B cell (primary cell): ENCODE measurements around the gene GMPR2. TPM values are rescaled to one million over a fixed set of nuclear protein-coding genes. Genes with fewer than 3 reads are reported as not detected.

ENCODE experiments used
- ATAC-seq: fragments of 200-7000 bp; cut with Tn5 transposase; one replicate; pipeline ENCODE4 v1.10.0; 2021; ENCODE audit warnings: low read depth, mild to moderate bottlenecking, moderate number of reproducible peaks, moderate library complexity
- CTCF ChIA-PET: fragments of 350-600 bp; sonication (Branson Sonifier 250); formaldehyde crosslinking; loops from one replicate; lab custom pipeline; 2021; ENCODE audit warnings: antibody characterized with exemption, inconsistent platforms; lab: Charles Lee
- POLR2A ChIA-PET: fragments of 350-600 bp; sonication (Branson Sonifier 250); formaldehyde crosslinking; loops from one replicate; lab custom pipeline; 2021; ENCODE audit warnings: antibody characterized with exemption; lab: Charles Lee
- DNase-seq: peaks from one replicate; pipeline ENCODE4 v3.0.0; 2013
- H2AFZ ChIP-seq: 2 replicates; pipeline ENCODE4 v1.6.1; 2012; ENCODE audit warnings: mild to moderate bottlenecking, low read depth, low read length; ENCODE audit not compliant: insufficient read depth, poor library complexity, severe bottlenecking
- H3K27ac ChIP-seq, 2 donors: 1 replicate in 1 of 2; 2 replicates in 1 of 2; pipeline ENCODE4 v1.5.1; 2012 to 2013; ENCODE audit warnings: low read length in 2 of 2, mild to moderate bottlenecking in 2 of 2, moderate library complexity in 1 of 2
- H3K27me3 ChIP-seq, 4 experiments: fragments of 200-600 bp in 1 of 4; sonication (generic) in 1 of 4; replicated peaks in 1 of 4; 1 replicate in 2 of 4; 2 replicates in 2 of 4; pipeline versions ENCODE4 v1.6.1 to v1.7.0; 2013 to 2016; ENCODE audit warnings: low read length in 3 of 4, mild to moderate bottlenecking in 2 of 4, mixed read lengths in 1 of 4, moderate library complexity in 1 of 4; ENCODE audit not compliant: insufficient read depth in 4 of 4, control insufficient read depth in 3 of 4; ENCODE audit errors: control extremely low read depth in 1 of 4
- H3K36me3 ChIP-seq, 2 experiments: replicated peaks in 1 of 2; 1 replicate in 1 of 2; 2 replicates in 1 of 2; pipeline versions ENCODE4 v1.6.1 to v1.7.1; 2013; ENCODE audit warnings: low read length in 1 of 2; ENCODE audit not compliant: insufficient read depth in 2 of 2, control insufficient read depth in 1 of 2; ENCODE audit errors: control extremely low read depth in 1 of 2, extremely low read depth in 1 of 2
- H3K4me1 ChIP-seq, 2 donors: fragments of 200-600 bp in 1 of 2; sonication (generic) in 1 of 2; 1 replicate in 1 of 2; 2 replicates in 1 of 2; pipeline versions ENCODE4 v1.5.1 to v1.6.1; 2013 to 2017; ENCODE audit warnings: low read length in 2 of 2; ENCODE audit not compliant: control insufficient read depth in 2 of 2, insufficient read depth in 2 of 2
- H3K4me2 ChIP-seq: replicated peaks from 2 replicates; pipeline ENCODE3; 2012; ENCODE audit warnings: mild to moderate bottlenecking, low read depth, low read length; ENCODE audit not compliant: poor library complexity, severe bottlenecking
- H3K4me3 ChIP-seq, 5 experiments: fragments of 200-600 bp in 1 of 5; sonication (generic) in 1 of 5; 1 replicate in 3 of 5; 2 replicates in 2 of 5; pipeline versions ENCODE4 v1.5.1 to v1.7.0; 2011 to 2016; ENCODE audit warnings: low read length in 4 of 5, mild to moderate bottlenecking in 4 of 5, low read depth in 2 of 5, control low read depth in 1 of 5, moderate library complexity in 1 of 5; ENCODE audit not compliant: insufficient read depth in 1 of 5; ENCODE audit errors: control extremely low read depth in 1 of 5, extremely low read depth in 1 of 5
- H3K79me2 ChIP-seq: fragments of 200-600 bp; sonication (generic); one replicate; pipeline ENCODE4 v1.6.0; 2016; ENCODE audit warnings: low read length; ENCODE audit not compliant: control insufficient read depth, insufficient read depth
- H3K9ac ChIP-seq: fragments of 200-600 bp; sonication (generic); 2 replicates; pipeline ENCODE4 v1.6.1; 2017; ENCODE audit warnings: mild to moderate bottlenecking, low read length, moderate library complexity
- H3K9me3 ChIP-seq, 3 donors: one replicate each; pipeline versions ENCODE4 v1.6.1 to v1.7.1; 2013; ENCODE audit warnings: low read length in 2 of 3; ENCODE audit not compliant: control insufficient read depth in 2 of 3, insufficient read depth in 1 of 3; ENCODE audit errors: control extremely low read depth in 1 of 3
- H4K20me1 ChIP-seq: 2 replicates; pipeline ENCODE4 v1.6.0; 2012; ENCODE audit warnings: mild to moderate bottlenecking, low read length; ENCODE audit not compliant: insufficient read depth, control insufficient read depth, poor library complexity, severe bottlenecking
- H3K27ac Mint-ChIP-seq: one replicate; pipeline ENCODE4 v1.8.0; 2021; ENCODE audit warnings: mixed read lengths
- H3K27me3 Mint-ChIP-seq: one replicate; pipeline ENCODE4 v1.8.0; 2021; ENCODE audit warnings: mixed read lengths
- H3K4me1 Mint-ChIP-seq: one replicate; pipeline ENCODE4 v1.8.0; 2021; ENCODE audit warnings: mixed read lengths
- H3K4me3 Mint-ChIP-seq: one replicate; pipeline ENCODE4 v1.8.0; 2021; ENCODE audit warnings: mixed read lengths
- H3K9me3 Mint-ChIP-seq: one replicate; pipeline ENCODE4 v1.8.0; 2022; ENCODE audit warnings: mixed read lengths; ENCODE audit not compliant: insufficient read depth
- EZH2 ChIP-seq: IDR thresholded peaks from 2 replicates; pipeline ENCODE4 v1.6.1; 2012; ENCODE audit warnings: borderline replicate concordance, low read depth, mild to moderate bottlenecking, moderate library complexity, low read length; ENCODE audit not compliant: insufficient read depth, poor library complexity, severe bottlenecking
- WGBS: methylation state at CpG from one replicate; pipeline ENCODE4 v1.1.5; 2013; ENCODE audit warnings: missing lambda C conversion rate; ENCODE audit not compliant: insufficient coverage; 5-methylcytosine and 5-hydroxymethylcytosine counted together
- intact Hi-C: fragments of 100-400 bp; cut with micrococcal nuclease; formaldehyde crosslinking; loops from one replicate; pipeline ENCODE4 v1.10.0; 2022
- polyA plus RNA-seq: library from polyadenylated mRNA; depleted of rRNA; stranded (reverse); fragments of >200 nt; gene quantifications from 2 replicates; pipeline ENCODE4 v1.2.3, GENCODE V29; 2012
- total RNA-seq, 2 donors: library from RNA; stranded (reverse); fragments of 120-200 nt in 1 of 2; gene quantifications; 1 replicate in 1 of 2; 2 replicates in 1 of 2; pipeline versions ENCODE4 v1.2.3 to v1.2.4, GENCODE V29; 2013 to 2022
- TF ChIP-seq, protein P1 (sequence below): fragments of 200-600 bp; IDR thresholded peaks from one replicate; pipeline ENCODE4 v1.8.0; 2022; ENCODE audit warnings: antibody characterized with exemption, mild to moderate bottlenecking

GMPR2 gene
- total and polyA plus RNA-seq, 2 donors (not counting 1 experiment from before 2014, with no cell fraction given), result 39.7 to 58.7 TPM

DNA sequence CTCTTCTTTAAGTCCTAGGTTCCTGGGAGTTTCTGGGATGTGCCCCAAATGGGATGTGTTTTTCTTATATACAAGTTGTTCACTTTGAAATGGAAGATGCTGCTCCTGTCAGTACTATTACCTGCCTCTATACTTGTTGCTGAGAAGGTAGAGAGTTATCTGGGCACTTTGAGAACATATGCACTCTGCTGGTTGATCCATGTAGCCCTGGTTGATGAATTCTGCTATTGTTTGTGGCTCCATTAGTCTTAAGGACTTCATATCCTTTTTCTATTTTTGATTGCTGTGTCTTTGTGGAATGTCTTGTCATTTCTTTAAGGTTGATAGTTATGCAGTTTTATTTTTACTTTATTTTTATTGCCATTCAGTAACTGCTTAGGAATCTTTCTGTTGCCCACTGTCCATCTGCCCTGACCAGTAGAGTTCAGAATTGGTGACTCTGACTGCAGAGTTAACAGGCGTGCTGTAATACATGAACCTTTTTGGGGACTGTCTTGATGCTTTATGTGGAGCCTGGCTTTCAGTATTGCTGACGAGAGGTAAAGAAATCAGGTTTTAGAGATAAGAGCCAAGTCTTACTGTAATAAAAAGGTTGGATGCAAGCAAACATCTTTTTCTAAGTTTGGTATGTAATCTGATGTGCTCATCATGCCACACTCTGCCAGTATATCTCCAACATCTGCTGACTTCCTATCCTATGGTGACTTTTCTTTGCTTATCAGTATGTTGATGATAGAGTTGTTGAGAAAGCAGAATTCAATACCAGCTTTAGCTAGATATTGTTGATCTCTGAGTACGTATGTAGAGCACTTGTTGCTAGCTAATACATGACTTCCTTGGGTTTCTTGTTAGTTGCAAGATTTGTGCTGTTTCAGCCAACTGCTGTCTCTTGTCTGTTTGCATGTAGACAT, 1.6 kb downstream of the GMPR2 start:
- TF ChIP-seq, protein P1, sequence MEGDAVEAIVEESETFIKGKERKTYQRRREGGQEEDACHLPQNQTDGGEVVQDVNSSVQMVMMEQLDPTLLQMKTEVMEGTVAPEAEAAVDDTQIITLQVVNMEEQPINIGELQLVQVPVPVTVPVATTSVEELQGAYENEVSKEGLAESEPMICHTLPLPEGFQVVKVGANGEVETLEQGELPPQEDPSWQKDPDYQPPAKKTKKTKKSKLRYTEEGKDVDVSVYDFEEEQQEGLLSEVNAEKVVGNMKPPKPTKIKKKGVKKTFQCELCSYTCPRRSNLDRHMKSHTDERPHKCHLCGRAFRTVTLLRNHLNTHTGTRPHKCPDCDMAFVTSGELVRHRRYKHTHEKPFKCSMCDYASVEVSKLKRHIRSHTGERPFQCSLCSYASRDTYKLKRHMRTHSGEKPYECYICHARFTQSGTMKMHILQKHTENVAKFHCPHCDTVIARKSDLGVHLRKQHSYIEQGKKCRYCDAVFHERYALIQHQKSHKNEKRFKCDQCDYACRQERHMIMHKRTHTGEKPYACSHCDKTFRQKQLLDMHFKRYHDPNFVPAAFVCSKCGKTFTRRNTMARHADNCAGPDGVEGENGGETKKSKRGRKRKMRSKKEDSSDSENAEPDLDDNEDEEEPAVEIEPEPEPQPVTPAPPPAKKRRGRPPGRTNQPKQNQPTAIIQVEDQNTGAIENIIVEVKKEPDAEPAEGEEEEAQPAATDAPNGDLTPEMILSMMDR, result no peak
- no peak for TF ChIP-seq EZH2
- no peak for DNase-seq
- Mint-ChIP-seq H3K4me1 (peaks cover 69% of the 10 kb centered on the region), H3K4me3 (peak overlapping the region; percentile 62), H3K27ac (peak overlapping the region; percentile 62), H3K27me3 (no peaks in the 10 kb centered on the region), H3K9me3 (no peaks in the 10 kb centered on the region)
- ChIA-PET CTCF (interaction anchor here (0.7 to 3.2 kb wide), 11 partner anchors 9 to 922 kb away, joined by 3 to 19 read pairs (median 4); partner anchors contain the start of genes CIDEB, DHRS1, LTB4R2 and MDP1), POLR2A (interaction anchor here (0.6 to 3.5 kb wide), 4 partner anchors 21 to 88 kb away, joined by 3 to 13 read pairs (median 6); partner anchors contain the start of genes CHMP4A, PSME2 and RNF31)
- intact Hi-C loops, result loop anchor here (5.0 kb wide), 1 partner anchor 72 kb away; the partner anchor contains the start of gene IRF9
- peaks cover 62% of the 10 kb centered on the region for H3K79me2 ChIP-seq
- WGBS, result 93% methylated on average over 3 of the region's 3 CpGs
- H3K4me3 ChIP-seq, result no peak overlapping the region
- H3K27me3 ChIP-seq, result no peaks in the 10 kb centered on the region
- H3K36me3 ChIP-seq, result peaks cover 0 to 44% of the 10 kb centered on the region in 2 experiments
- no peaks in the 10 kb centered on the region for H3K9me3 ChIP-seq
- no peak overlapping the region for H3K4me2 ChIP-seq
- no peak overlapping the region for H3K9ac ChIP-seq
- H3K27ac ChIP-seq, result peak overlapping the region in 1 of 2 donors; percentile 31
- H3K4me1 ChIP-seq, result peaks cover 26 to 30% of the 10 kb centered on the region in 2 donors
- ATAC-seq, result no peak
- no peak overlapping the region for H2AFZ ChIP-seq
- peaks cover 21% of the 10 kb centered on the region for H4K20me1 ChIP-seq
